ENCODE data around the gene NEDD4L.

Gene NEDD4L

GRCh38 chr18:58109256-58109655 is 65.2 kb downstream of the NEDD4L start:
- Histone ChIP-seq H3K4me1 (no peaks in the 10 kb centered on the region), H3K36me3 (no peaks in the 10 kb centered on the region), H3K9me3 (no peaks in the 10 kb centered on the region), H3K4me3 (ENCODE audit: low read depth, low read length) (no peak overlapping the region), H3K27me3 (no peaks in the 10 kb centered on the region)
- TF ChIP-seq CTCF (IDR thresholded peaks at IDR 0.05; ENCODE audit: low read depth, low read length), result no peak
- DNase-seq, result no peak

GRCh38 chr18:58110398-58110797 is 66.4 kb downstream of the NEDD4L start:
- H3K4me1 ChIP-seq, result no peaks in the 10 kb centered on the region
- H3K9me3 ChIP-seq, result no peaks in the 10 kb centered on the region
- no peaks in the 10 kb centered on the region for H3K27me3 ChIP-seq
- no peaks in the 10 kb centered on the region for H3K36me3 ChIP-seq
- H3K4me3 ChIP-seq (ENCODE audit: low read depth, low read length), result no peak overlapping the region
- TF ChIP-seq CTCF (IDR thresholded peaks at IDR 0.05; ENCODE audit: low read depth, low read length), result no peak
- no peak for DNase-seq

- Histone ChIP-seq H3K27me3 (no peaks in the 10 kb centered on the region), H3K4me3 (ENCODE audit: low read depth, low read length) (no peak overlapping the region), H3K9me3 (no peaks in the 10 kb centered on the region), H3K4me1 (no peaks in the 10 kb centered on the region), H3K36me3 (no peaks in the 10 kb centered on the region)
- no peak for DNase-seq
- no peak for TF ChIP-seq CTCF (IDR thresholded peaks at IDR 0.05; ENCODE audit: low read depth, low read length)
Observed at GRCh38 chr18:58112174-58112573, 68.1 kb downstream of the NEDD4L start.

- H3K36me3 ChIP-seq, result no peaks in the 10 kb centered on the region
- no peaks in the 10 kb centered on the region for H3K9me3 ChIP-seq
- H3K27me3 ChIP-seq, result no peaks in the 10 kb centered on the region
- no peak for TF ChIP-seq CTCF (IDR thresholded peaks at IDR 0.05; ENCODE audit: low read depth, low read length)
- 0 out of 2 replicates have a peak, but pooled peaks cover 4% of the 10 kb centered on the region for H3K4me1 ChIP-seq
- no peak overlapping the region for H3K4me3 ChIP-seq (ENCODE audit: low read depth, low read length)
- DNase-seq, result no peak
Observed at GRCh38 chr18:58113337-58113736, 69.3 kb downstream of the NEDD4L start.

GRCh38 chr18:58114766-58115165 is 70.7 kb downstream of the NEDD4L start:
- no peak for DNase-seq
- H3K9me3 ChIP-seq, result no peaks in the 10 kb centered on the region
- no peak for TF ChIP-seq CTCF (IDR thresholded peaks at IDR 0.05; ENCODE audit: low read depth, low read length)

GRCh38 chr18:58116818-58117217 is 72.8 kb downstream of the NEDD4L start:
- Histone ChIP-seq H3K9me3 (no peaks in the 10 kb centered on the region), H3K4me3 (ENCODE audit: low read depth, low read length) (no peak overlapping the region), H3K36me3 (no peaks in the 10 kb centered on the region), H3K4me1 (0 out of 2 replicates have a peak, but pooled peaks cover 4% of the 10 kb centered on the region), H3K27me3 (no peaks in the 10 kb centered on the region)
- TF ChIP-seq CTCF (IDR thresholded peaks at IDR 0.05; ENCODE audit: low read depth, low read length), result no peak
- no peak for DNase-seq

More at GRCh38 chr18:58114766-58115165, 70.7 kb downstream of the NEDD4L start:
- no peaks in the 10 kb centered on the region for H3K27me3 ChIP-seq
- H3K4me3 ChIP-seq (ENCODE audit: low read depth, low read length), result no peak overlapping the region
- H3K36me3 ChIP-seq, result no peaks in the 10 kb centered on the region
- 0 out of 2 replicates have a peak, but pooled peaks cover 4% of the 10 kb centered on the region for H3K4me1 ChIP-seq
